CD14-positive monocyte (primary cell): ENCODE data around the gene ZNF385A. TPM values are rescaled to one million over a fixed set of nuclear protein-coding genes. Genes with fewer than 3 reads are reported as not detected.

Experiments
- DNase-seq, 3 donors: peaks; one replicate each; pipeline ENCODE4 v3.0.0-alpha.2; 2011 to 2022
- H2AFZ ChIP-seq: 2 replicates; pipeline ENCODE4 v1.6.0; 2012; ENCODE audit warnings: mild to moderate bottlenecking, low read depth, low read length, inconsistent platforms; ENCODE audit not compliant: insufficient read depth, poor library complexity, severe bottlenecking
- H3K27ac ChIP-seq, 2 donors: 1 replicate in 1 of 2; 2 replicates in 1 of 2; pipeline ENCODE4 v1.5.1; 2012 to 2013; ENCODE audit warnings: low read length in 2 of 2, control low read depth in 1 of 2, inconsistent platforms in 1 of 2, low read depth in 1 of 2, mild to moderate bottlenecking in 1 of 2
- H3K27me3 ChIP-seq, 2 donors: one replicate each; pipeline versions ENCODE4 v1.6.0 to v1.6.1; 2011 to 2013; ENCODE audit warnings: low read length in 2 of 2; ENCODE audit not compliant: control insufficient read depth in 2 of 2, insufficient read depth in 2 of 2
- H3K36me3 ChIP-seq, 2 donors: replicated peaks in 1 of 2; 1 replicate in 1 of 2; 2 replicates in 1 of 2; pipeline versions ENCODE4 v1.5.1 to v1.6.1; 2012 to 2013; ENCODE audit warnings: low read length in 2 of 2, control low read depth in 1 of 2, inconsistent platforms in 1 of 2, mild to moderate bottlenecking in 1 of 2; ENCODE audit not compliant: insufficient read depth in 2 of 2, control insufficient read depth in 1 of 2
- H3K4me1 ChIP-seq, 2 donors: 1 replicate in 1 of 2; 2 replicates in 1 of 2; pipeline versions ENCODE4 v1.5.1 to v1.6.1; 2012 to 2013; ENCODE audit warnings: low read length in 2 of 2, control low read depth in 1 of 2, inconsistent platforms in 1 of 2, mild to moderate bottlenecking in 1 of 2, moderate library complexity in 1 of 2; ENCODE audit not compliant: insufficient read depth in 2 of 2, control insufficient read depth in 1 of 2
- H3K4me2 ChIP-seq: replicated peaks from 2 replicates; pipeline ENCODE3; 2012; ENCODE audit warnings: low read length, moderate library complexity, mild to moderate bottlenecking; ENCODE audit not compliant: poor library complexity, severe bottlenecking; ENCODE audit errors: extremely low read depth
- H3K4me3 ChIP-seq, 3 experiments: fragments of 200-600 bp in 1 of 3; sonication (generic) in 1 of 3; replicated peaks in 1 of 3; 1 replicate in 2 of 3; 2 replicates in 1 of 3; pipeline ENCODE4 v1.5.1; 2011 to 2013; ENCODE audit warnings: low read length in 3 of 3, mild to moderate bottlenecking in 3 of 3, control low read depth in 2 of 3, low read depth in 2 of 3, inconsistent platforms in 1 of 3, moderate library complexity in 1 of 3
- H3K79me2 ChIP-seq: 2 replicates; pipeline ENCODE4 v1.6.0; 2012; ENCODE audit warnings: mild to moderate bottlenecking, control low read depth, inconsistent platforms, low read length, moderate library complexity; ENCODE audit not compliant: insufficient read depth
- H3K9ac ChIP-seq: 2 replicates; pipeline ENCODE4 v1.6.0; 2017; ENCODE audit warnings: low read length, mild to moderate bottlenecking; ENCODE audit not compliant: insufficient read depth, poor library complexity, severe bottlenecking
- H3K9me3 ChIP-seq, 2 donors: replicated peaks in 1 of 2; 1 replicate in 1 of 2; 2 replicates in 1 of 2; pipeline versions ENCODE4 v1.5.1 to v1.6.1; 2012 to 2013; ENCODE audit warnings: low read length in 2 of 2, control low read depth in 1 of 2; ENCODE audit not compliant: control insufficient read depth in 1 of 2, insufficient read depth in 1 of 2
- H4K20me1 ChIP-seq: 2 replicates; pipeline ENCODE4 v1.6.0; 2012; ENCODE audit warnings: mild to moderate bottlenecking, low read length, control low read depth, moderate library complexity; ENCODE audit not compliant: insufficient read depth
- H3K27ac Mint-ChIP-seq, 7 donors: one replicate each; pipeline ENCODE4 v1.8.0; 2020; ENCODE audit warnings: mild to moderate bottlenecking in 7 of 7, mixed read lengths in 7 of 7, moderate library complexity in 6 of 7, inconsistent platforms in 2 of 7
- H3K27me3 Mint-ChIP-seq, 3 donors: one replicate each; pipeline ENCODE4 v1.8.0; 2021 to 2022; ENCODE audit warnings: low read depth in 3 of 3, mild to moderate bottlenecking in 3 of 3, mixed read lengths in 3 of 3, moderate library complexity in 3 of 3, inconsistent platforms in 1 of 3
- H3K36me3 Mint-ChIP-seq, 2 donors: one replicate each; pipeline ENCODE4 v1.8.0; 2020; ENCODE audit warnings: mixed read lengths in 2 of 2, inconsistent platforms in 1 of 2, mild to moderate bottlenecking in 1 of 2
- H3K4me1 Mint-ChIP-seq: one replicate; pipeline ENCODE4 v1.8.0; 2020; ENCODE audit warnings: mild to moderate bottlenecking, mixed read lengths
- H3K4me3 Mint-ChIP-seq, 2 donors: one replicate each; pipeline ENCODE4 v1.8.0; 2020; ENCODE audit warnings: mild to moderate bottlenecking in 2 of 2, mixed read lengths in 2 of 2, moderate library complexity in 1 of 2
- H3K9me3 Mint-ChIP-seq, 7 donors: one replicate each; pipeline ENCODE4 v1.8.0; 2020 to 2022; ENCODE audit warnings: mixed read lengths in 7 of 7, mild to moderate bottlenecking in 6 of 7, moderate library complexity in 6 of 7, inconsistent platforms in 2 of 7
- CTCF ChIP-seq: fragments of 200-600 bp; IDR thresholded peaks from one replicate; pipeline ENCODE4 v1.8.0; 2022; ENCODE audit warnings: antibody characterized with exemption, mild to moderate bottlenecking
- WGBS: methylation state at CpG from one replicate; pipeline ENCODE4 v1.1.5; 2013; ENCODE audit warnings: missing lambda C conversion rate; ENCODE audit not compliant: insufficient coverage; 5-methylcytosine and 5-hydroxymethylcytosine counted together
- intact Hi-C, 2 donors: fragments of 100-400 bp; cut with micrococcal nuclease; formaldehyde crosslinking; loops; one replicate each; pipeline versions ENCODE4 v1.15.0 to v1.15.1; 2023
- polyA plus RNA-seq, 3 donors: library from polyadenylated mRNA; depleted of rRNA in 1 of 3; unstranded in 2 of 3; stranded (reverse) in 1 of 3; fragments of 300-500 nt in 2 of 3; fragments of >200 nt in 1 of 3; fragmentation: Illumina TruSeq in 2 of 3; gene quantifications; 1 replicate in 2 of 3; 2 replicates in 1 of 3; pipeline ENCODE4 v1.2.3, GENCODE V29; 2012 to 2021

ZNF385A gene
- polyA plus RNA-seq, 3 donors, result 53.9 to 97.6 (median 78.3) TPM

- peak overlapping the region; percentile 94 for H3K9ac ChIP-seq
- H3K36me3 ChIP-seq, result peaks cover 2 to 4% of the 10 kb centered on the region in 2 donors
- Mint-ChIP-seq H3K9me3 (peaks cover 0 to 2% (median 0%) of the 10 kb centered on the region in 7 donors), H3K27me3 (peaks cover 0 to 7% (median 2%) of the 10 kb centered on the region in 3 donors), H3K4me1 (peaks cover 86% of the 10 kb centered on the region), H3K36me3 (peaks cover 16 to 24% of the 10 kb centered on the region in 2 donors), H3K27ac (peak overlapping the region; percentile 100), H3K4me3 (no peak overlapping the region)
- no peak for DNase-seq
- no peak for TF ChIP-seq CTCF
- H3K4me1 ChIP-seq, result peaks cover 96 to 98% of the 10 kb centered on the region in 2 donors
- H3K4me3 ChIP-seq, result peak overlapping the region in 1 of 3 experiments; percentile 82
- H3K27ac ChIP-seq, result peak overlapping the region; percentile 97 to 99
- peaks cover 3% of the 10 kb centered on the region for H4K20me1 ChIP-seq
- no peak overlapping the region for H2AFZ ChIP-seq
- peak overlapping the region; percentile 10 for H3K4me2 ChIP-seq
- no peaks in the 10 kb centered on the region for H3K9me3 ChIP-seq
- peaks cover 35% of the 10 kb centered on the region for H3K79me2 ChIP-seq
- no peaks in the 10 kb centered on the region for H3K27me3 ChIP-seq
- intact Hi-C loops, result no loop called here
- 67% methylated on average over 1 of the region's 3 CpGs for WGBS
Observed at GRCh38 chr12:54386403-54387113, 2.0 kb upstream of the ZNF385A start.

GRCh38 chr12:54385251-54385914 lies 850 bp upstream of the ZNF385A start:
- intact Hi-C loops, result no loop called here
- Histone ChIP-seq H3K4me3 (peak overlapping the region; percentile 75 to 89 (median 82)), H4K20me1 (peaks cover 13% of the 10 kb centered on the region), H3K9ac (peak overlapping the region; percentile 94), H3K27ac (peak overlapping the region; percentile 97 to 99), H3K36me3 (peaks cover 7% of the 10 kb centered on the region in 2 donors), H3K79me2 (peaks cover 47% of the 10 kb centered on the region), H3K4me1 (peaks cover 95 to 98% of the 10 kb centered on the region in 2 donors), H3K27me3 (no peaks in the 10 kb centered on the region), H3K9me3 (no peaks in the 10 kb centered on the region), H2AFZ (peak overlapping the region; percentile 38), H3K4me2 (peak overlapping the region; percentile 87)
- H3K27ac Mint-ChIP-seq, result peak overlapping the region; percentile 100
- H3K27me3 Mint-ChIP-seq, result peaks cover 0 to 7% (median 2%) of the 10 kb centered on the region in 3 donors
- peaks cover 25 to 36% of the 10 kb centered on the region in 2 donors for H3K36me3 Mint-ChIP-seq
- H3K9me3 Mint-ChIP-seq, result peaks cover 0 to 2% (median 0%) of the 10 kb centered on the region in 7 donors
- peaks cover 91% of the 10 kb centered on the region for H3K4me1 Mint-ChIP-seq
- TF ChIP-seq CTCF, result no peak
- peak; percentile 86 to 93 (median 92) for DNase-seq
- H3K4me3 Mint-ChIP-seq, result peak overlapping the region; percentile 90 to 96
- WGBS, result 26% methylated on average over 9 of the region's 10 CpGs
